ENCODE results near the gene HTT. TPM values are rescaled to one million over a fixed set of nuclear protein-coding genes. Genes with fewer than 3 reads are reported as not detected.
"Not testable (repeated sequence)": the region's sequence is repeated elsewhere in the genome, so short reads cannot be mapped to it uniquely, and the experiment has no call there.

Gene HTT
- polyA plus RNA-seq, 1 donor from 2014 or later = 10.0 TPM

- Mint-ChIP-seq H3K27ac (peak overlapping the region in 2 of 3 donors; percentile 1 to 5), H3K4me1 (peaks cover 19 to 35% (median 25%) of the 10 kb centered on the region in 3 donors)
Measured at GRCh38 chr4:3085948-3086670, 11.6 kb downstream of the HTT start.

GRCh38 chr4:3087115-3087797, 12.8 kb downstream of the HTT start:
- Mint-ChIP-seq H3K27ac (peak overlapping the region in 1 of 3 donors; percentile 29), H3K36me3 (peaks cover 4% of the 10 kb centered on the region), H3K27me3 (no peaks in the 10 kb centered on the region), H3K4me3 (no peak overlapping the region), H3K4me1 (peaks cover 17 to 40% (median 25%) of the 10 kb centered on the region in 3 donors), H3K9me3 (no peaks in the 10 kb centered on the region)

More at GRCh38 chr4:3085948-3086670, 11.6 kb downstream of the HTT start:
- Mint-ChIP-seq H3K4me3 (no peak overlapping the region), H3K9me3 (no peaks in the 10 kb centered on the region), H3K27me3 (no peaks in the 10 kb centered on the region), H3K36me3 (peaks cover 2% of the 10 kb centered on the region)

DNA sequence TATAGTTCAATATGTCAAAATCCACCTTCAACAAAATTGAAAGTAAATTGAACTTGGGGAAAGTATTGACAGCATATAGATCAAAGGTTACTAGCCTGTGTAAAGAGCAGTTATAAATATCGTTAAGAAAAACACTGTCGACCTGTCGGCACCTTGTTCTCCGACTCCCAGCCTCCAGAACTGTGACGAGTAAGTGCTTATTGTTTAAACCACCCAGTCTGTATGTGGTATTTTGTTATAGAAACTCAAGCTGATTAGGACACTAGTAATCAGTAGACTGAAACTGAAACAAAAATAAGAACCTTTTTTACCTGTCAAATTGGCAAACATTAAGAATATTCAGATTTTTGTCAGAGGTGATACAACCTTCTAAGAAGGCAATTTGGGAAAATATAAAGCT, 17.0 kb downstream of the HTT start:
- Mint-ChIP-seq H3K36me3 (peaks cover 10% of the 10 kb centered on the region), H3K27ac (no peak overlapping the region), H3K9me3 (no peaks in the 10 kb centered on the region), H3K4me1 (peaks cover 4 to 13% (median 6%) of the 10 kb centered on the region in 3 donors), H3K27me3 (no peaks in the 10 kb centered on the region), H3K4me3 (no peak overlapping the region)

GRCh38 chr4:3094701-3095100, 20.2 kb downstream of the HTT start:
- not testable (repeated sequence) for H3K4me1 Mint-ChIP-seq, H3K36me3 Mint-ChIP-seq, H3K4me3 Mint-ChIP-seq, H3K27ac Mint-ChIP-seq, H3K27me3 Mint-ChIP-seq, H3K9me3 Mint-ChIP-seq

GRCh38 chr4:3096202-3096601, 21.7 kb downstream of the HTT start:
- H3K27ac Mint-ChIP-seq = no peak overlapping the region
- no peaks in the 10 kb centered on the region for H3K9me3 Mint-ChIP-seq
- no peak overlapping the region for H3K4me3 Mint-ChIP-seq
- no peaks in the 10 kb centered on the region for H3K27me3 Mint-ChIP-seq
- peaks cover 1 to 5% (median 4%) of the 10 kb centered on the region in 3 donors for H3K4me1 Mint-ChIP-seq
- peaks cover 10% of the 10 kb centered on the region for H3K36me3 Mint-ChIP-seq

DNA sequence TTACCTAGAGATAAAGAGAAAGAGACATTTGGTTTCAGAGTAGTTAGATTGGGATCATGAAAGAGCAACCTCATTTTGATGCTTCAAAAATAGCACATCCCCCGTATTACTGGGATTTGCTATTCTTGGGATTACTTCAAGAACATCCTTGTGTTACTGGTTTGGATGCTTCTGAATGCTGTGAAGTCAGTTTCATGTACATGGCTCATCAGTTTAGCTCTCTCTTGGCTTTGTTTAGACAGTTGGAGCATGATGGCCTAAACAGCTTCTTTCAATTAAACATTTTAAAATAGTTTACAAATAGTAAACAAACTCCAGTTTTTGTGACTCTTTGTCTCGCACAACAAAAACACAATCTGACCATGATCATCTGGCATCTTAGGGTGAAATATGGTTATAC, 23.9 kb downstream of the HTT start:
- H3K9me3 Mint-ChIP-seq = no peaks in the 10 kb centered on the region
- H3K27me3 Mint-ChIP-seq = no peaks in the 10 kb centered on the region
- H3K27ac Mint-ChIP-seq = no peak overlapping the region
- H3K4me3 Mint-ChIP-seq = no peak overlapping the region
- peaks cover 5% of the 10 kb centered on the region for H3K36me3 Mint-ChIP-seq
- peaks cover 0 to 6% (median 0%) of the 10 kb centered on the region in 3 donors for H3K4me1 Mint-ChIP-seq

GRCh38 chr4:3106339-3107186, 32.1 kb downstream of the HTT start:
- H3K27ac Mint-ChIP-seq = peak overlapping the region in 2 of 3 donors; percentile 86 to 88
- H3K27me3 Mint-ChIP-seq = no peaks in the 10 kb centered on the region
- H3K9me3 Mint-ChIP-seq = no peaks in the 10 kb centered on the region
- peaks cover 4 to 7% (median 5%) of the 10 kb centered on the region in 3 donors for H3K4me1 Mint-ChIP-seq
- H3K36me3 Mint-ChIP-seq = peaks cover 2% of the 10 kb centered on the region
- no peak overlapping the region for H3K4me3 Mint-ChIP-seq

DNA sequence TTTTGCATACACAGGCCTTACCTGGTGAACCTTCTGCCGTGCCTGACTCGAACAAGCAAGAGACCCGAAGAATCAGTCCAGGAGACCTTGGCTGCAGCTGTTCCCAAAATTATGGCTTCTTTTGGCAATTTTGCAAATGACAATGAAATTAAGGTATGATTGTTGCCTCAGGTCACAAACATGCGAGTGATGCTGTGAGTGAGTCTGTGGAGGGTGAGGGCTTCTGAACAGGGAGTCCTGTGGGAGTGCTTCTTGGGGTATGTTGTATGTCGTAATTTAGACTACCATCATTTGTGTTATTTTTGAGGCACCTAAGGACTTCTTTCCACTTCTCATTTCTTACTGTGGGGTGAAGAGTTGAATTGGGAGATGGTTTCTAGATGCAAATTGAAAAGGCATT, 32.8 kb downstream of the HTT start:
- H3K4me3 Mint-ChIP-seq = no peak overlapping the region
- H3K36me3 Mint-ChIP-seq = peaks cover 2% of the 10 kb centered on the region
- H3K27ac Mint-ChIP-seq = no peak overlapping the region
- no peaks in the 10 kb centered on the region for H3K27me3 Mint-ChIP-seq
- H3K9me3 Mint-ChIP-seq = no peaks in the 10 kb centered on the region
- H3K4me1 Mint-ChIP-seq = peaks cover 0 to 7% (median 5%) of the 10 kb centered on the region in 3 donors

DNA sequence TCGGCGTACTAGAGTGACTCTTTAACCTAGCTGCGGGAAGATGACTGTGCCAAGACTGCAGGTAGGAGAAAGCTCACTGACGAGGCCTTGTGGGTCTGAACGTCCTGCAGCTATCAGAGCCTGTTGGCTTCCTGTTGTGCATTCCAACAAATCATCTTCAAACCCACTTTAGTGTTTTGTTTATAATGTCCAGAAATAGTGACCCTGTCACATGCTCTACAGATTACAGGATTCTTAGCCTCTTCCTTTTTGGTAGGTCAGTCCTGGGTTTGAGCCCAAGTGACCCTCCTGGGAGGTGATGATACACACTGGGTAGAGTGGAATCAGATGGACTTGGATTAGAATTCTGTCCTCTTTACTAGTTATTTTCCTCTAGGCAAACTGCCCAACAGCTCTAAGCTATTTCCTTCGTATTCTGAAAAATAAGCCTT, 33.2 kb downstream of the HTT start:
- no peak overlapping the region for H3K4me3 Mint-ChIP-seq
- H3K27me3 Mint-ChIP-seq = no peaks in the 10 kb centered on the region
- peaks cover 0 to 7% (median 5%) of the 10 kb centered on the region in 3 donors for H3K4me1 Mint-ChIP-seq
- peaks cover 2% of the 10 kb centered on the region for H3K36me3 Mint-ChIP-seq
- no peaks in the 10 kb centered on the region for H3K9me3 Mint-ChIP-seq
- H3K27ac Mint-ChIP-seq = no peak overlapping the region

GRCh38 chr4:3108211-3108610, 33.7 kb downstream of the HTT start:
- no peak overlapping the region for H3K4me3 Mint-ChIP-seq
- H3K4me1 Mint-ChIP-seq = peaks cover 0 to 7% (median 5%) of the 10 kb centered on the region in 3 donors
- H3K27ac Mint-ChIP-seq = peak overlapping the region in 1 of 3 donors; percentile 59
- H3K27me3 Mint-ChIP-seq = no peaks in the 10 kb centered on the region
- peaks cover 2% of the 10 kb centered on the region for H3K36me3 Mint-ChIP-seq
- H3K9me3 Mint-ChIP-seq = no peaks in the 10 kb centered on the region

DNA sequence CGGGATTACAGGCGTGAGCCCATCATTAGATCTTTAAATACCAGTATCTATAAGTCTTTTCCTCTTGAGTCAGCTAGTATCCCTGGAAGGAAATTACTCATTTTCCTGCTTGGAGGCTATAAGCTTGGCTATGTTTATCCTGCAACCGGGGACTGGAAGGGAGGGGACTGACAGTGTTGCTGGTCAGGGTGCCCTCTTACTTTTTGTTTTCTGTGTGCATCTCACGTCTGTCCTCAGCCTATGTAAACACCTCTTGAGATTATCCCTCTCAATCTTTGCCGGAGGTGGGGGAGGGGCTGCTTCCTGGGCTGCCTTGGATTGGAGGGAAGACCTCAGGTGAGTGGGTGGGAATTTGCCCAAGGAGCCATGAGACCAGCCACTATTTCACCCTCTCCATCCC, 37.0 kb downstream of the HTT start:
- H3K4me1 Mint-ChIP-seq = peaks cover 0 to 5% (median 3%) of the 10 kb centered on the region in 3 donors
- no peaks in the 10 kb centered on the region for H3K9me3 Mint-ChIP-seq
- H3K4me3 Mint-ChIP-seq = no peak overlapping the region
- H3K27ac Mint-ChIP-seq = no peak overlapping the region
- peaks cover 4% of the 10 kb centered on the region for H3K36me3 Mint-ChIP-seq
- no peaks in the 10 kb centered on the region for H3K27me3 Mint-ChIP-seq

DNA sequence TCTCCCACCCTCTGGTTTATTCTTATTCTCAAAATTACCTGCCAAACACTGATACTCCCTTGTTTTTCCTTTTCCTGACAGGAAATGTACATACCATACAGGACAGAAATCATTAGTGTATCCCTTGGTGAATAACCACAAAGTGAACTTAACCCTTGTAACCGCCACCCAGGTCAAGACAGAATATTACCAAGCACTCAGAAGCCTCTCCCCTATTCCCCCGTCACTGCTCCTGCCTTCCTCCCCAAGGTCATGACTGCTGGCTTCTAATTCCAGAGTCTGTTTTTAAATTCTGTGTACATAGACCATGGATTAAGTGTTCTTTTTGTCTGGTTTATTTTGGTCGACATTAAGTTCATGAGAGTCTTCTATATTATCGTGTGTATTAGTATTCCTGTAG, 37.7 kb downstream of the HTT start:
- H3K27ac Mint-ChIP-seq = no peak overlapping the region

GRCh38 chr4:3112609-3113469, 38.4 kb downstream of the HTT start:
- H3K4me1 Mint-ChIP-seq = peaks cover 0 to 3% (median 0%) of the 10 kb centered on the region in 3 donors
- no peak overlapping the region for H3K4me3 Mint-ChIP-seq
- no peaks in the 10 kb centered on the region for H3K9me3 Mint-ChIP-seq
- no peaks in the 10 kb centered on the region for H3K27me3 Mint-ChIP-seq
- H3K36me3 Mint-ChIP-seq = peaks cover 4% of the 10 kb centered on the region
- H3K27ac Mint-ChIP-seq = no peak overlapping the region

More for the DNA sequence above, 37.7 kb downstream of the HTT start:
- Mint-ChIP-seq H3K27me3 (no peaks in the 10 kb centered on the region), H3K4me1 (peaks cover 0 to 3% (median 0%) of the 10 kb centered on the region in 3 donors), H3K36me3 (peaks cover 4% of the 10 kb centered on the region), H3K9me3 (no peaks in the 10 kb centered on the region), H3K4me3 (no peak overlapping the region)

- Mint-ChIP-seq H3K27ac (no peak overlapping the region), H3K4me1 (peaks cover 0 to 3% (median 0%) of the 10 kb centered on the region in 3 donors), H3K27me3 (no peaks in the 10 kb centered on the region), H3K36me3 (peaks cover 4% of the 10 kb centered on the region), H3K9me3 (no peaks in the 10 kb centered on the region), H3K4me3 (no peak overlapping the region)
Measured at GRCh38 chr4:3114377-3114776, 39.9 kb downstream of the HTT start.

Measured in IgD-negative memory B cell (primary cell).